NCI-H2107 (cell line): ENCODE results near the gene LCN12.

ENCODE experiments used
- DNase-seq: peaks from one replicate; lab custom pipeline; 2025; lab: John Stamatoyannopoulos, UW

LCN12 gene

DNA sequence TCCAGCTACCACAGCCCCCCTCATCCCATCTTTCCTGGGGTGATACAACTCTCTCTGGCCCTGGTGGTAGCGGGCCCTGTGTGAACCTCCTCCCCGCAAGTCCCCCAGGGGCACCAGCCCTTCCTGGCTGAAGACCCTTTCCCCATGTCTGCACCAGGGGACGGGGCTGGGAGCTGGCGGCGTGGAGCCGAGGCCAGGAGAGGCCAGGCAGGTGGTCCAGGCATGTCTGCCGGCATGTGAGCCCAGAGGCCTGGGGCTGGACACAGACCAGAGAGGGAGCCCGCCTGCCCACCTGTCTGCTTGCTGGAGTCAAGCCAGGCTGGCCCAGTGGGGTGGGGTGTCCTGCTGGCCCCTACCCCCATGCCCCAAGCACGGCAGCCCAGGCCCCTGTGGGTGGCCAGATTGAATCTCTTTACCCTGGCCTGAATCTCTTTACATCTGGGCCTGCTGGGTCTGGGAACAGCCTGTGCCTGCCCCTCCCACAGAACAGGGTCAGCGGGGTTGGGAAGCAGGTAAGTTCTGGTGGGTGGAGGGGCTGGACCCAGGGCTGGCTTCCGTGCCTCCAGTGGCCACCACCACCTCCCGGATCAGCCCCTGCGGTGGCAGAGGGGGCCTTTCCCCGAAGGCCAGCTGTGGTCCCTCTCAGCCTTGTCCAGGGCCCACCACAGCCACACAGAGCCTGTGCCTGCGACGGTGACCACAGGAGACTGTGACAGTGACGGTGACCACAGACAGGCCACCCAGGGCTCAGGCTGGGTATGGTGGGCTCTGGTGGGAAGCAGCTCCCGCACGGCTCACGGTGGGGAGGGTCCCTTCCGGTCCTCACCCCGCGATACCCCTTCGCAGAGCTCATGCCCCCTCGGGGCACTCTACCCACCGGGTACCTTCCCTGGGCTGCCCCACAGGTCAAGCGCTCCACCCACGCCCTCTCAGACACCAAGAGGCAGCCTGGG lies 7.1 kb downstream of the LCN12 start:
- no peak for DNase-seq

DNA sequence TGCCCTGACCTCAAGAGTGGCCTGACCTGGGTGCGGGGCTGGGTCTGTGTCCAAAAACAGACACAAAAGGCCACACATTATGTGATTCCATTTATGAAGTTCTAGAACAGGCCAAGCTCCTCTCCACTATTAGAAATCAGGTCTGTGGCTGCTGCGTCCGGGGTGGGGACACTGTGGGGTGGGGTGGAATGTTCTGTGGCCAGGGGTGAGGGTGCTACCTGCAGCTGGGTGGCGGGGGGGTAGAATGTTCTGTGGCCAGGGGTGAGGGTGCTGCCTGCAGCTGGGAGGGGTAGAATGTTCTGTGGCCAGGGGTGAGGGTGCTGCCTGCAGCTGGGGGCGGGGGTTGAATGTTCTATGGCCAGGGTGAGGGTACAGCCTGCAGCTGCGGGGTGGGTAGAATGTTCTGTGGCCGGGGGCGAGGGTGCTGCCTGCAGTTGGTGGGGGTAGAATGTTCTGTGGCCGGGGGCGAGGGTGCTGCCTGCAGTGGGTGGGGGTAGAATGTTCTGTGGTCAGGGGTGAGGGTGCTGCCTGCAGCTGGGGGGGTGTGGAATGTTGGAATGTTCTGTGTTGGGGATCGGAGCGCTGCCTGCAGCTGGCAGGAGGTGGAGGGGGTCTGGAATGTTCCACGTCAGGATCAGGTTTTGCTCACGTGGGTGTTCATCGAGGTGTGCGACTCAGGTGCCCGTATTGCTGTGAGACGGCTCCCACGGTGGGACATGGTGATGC lies 8.3 kb downstream of the LCN12 start:
- DNase-seq: no peak

DNA sequence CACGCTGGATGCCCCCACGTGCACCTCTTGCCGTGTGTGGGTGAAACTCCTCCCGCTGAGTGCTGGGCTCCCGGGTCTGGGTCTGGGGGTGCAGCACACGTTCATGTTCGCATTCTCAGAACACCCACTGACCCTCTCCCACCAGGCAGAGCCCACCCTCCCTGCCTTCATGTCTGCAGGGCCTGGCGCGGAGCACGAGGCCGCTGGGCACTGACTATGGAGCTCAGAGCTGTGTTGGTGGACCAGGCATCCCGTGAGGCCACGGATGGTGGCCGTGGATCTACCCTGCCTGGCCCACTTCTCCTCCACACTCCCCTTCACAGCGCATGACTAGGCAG lies 8.8 kb downstream of the LCN12 start:
- no peak for DNase-seq

DNA sequence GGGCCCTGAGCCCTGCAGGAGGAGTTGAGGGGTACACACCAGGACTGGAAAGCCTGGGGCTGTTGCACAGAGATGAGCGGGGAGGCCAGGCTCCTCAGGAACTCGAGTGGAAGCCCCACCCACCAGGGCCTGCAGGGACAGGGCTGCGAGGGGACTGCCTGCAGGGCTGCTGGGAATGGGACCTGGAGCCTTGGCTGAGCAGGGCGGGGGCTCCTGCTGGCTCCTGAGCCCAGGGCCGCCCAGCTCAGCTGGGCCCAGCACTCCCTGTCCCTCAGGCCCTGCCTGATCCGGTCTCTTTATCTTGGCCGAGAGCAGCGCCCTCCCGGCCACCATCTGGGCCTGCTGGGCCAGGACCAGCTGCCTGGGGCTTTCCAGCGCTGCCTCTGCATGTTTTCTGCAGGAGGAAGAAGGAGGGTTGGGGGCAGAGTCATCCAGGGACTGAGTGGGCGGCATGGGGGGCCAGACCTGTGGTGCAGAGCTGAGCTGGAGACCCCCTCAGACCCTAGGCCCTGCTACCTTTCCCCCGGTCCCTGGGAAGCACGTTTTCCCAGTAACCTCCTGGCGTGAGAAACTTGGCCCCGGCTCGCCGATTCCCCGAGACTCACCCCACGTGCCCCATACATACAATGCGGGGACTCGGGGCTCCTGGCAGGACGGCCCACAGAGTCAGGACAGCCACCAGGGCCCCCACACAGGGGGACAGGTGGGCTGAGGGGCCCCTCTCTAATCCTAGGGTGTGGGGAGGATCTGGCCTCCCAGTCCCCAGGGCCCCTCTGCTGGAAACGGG lies 9.4 kb downstream of the LCN12 start:
- no peak for DNase-seq

DNA sequence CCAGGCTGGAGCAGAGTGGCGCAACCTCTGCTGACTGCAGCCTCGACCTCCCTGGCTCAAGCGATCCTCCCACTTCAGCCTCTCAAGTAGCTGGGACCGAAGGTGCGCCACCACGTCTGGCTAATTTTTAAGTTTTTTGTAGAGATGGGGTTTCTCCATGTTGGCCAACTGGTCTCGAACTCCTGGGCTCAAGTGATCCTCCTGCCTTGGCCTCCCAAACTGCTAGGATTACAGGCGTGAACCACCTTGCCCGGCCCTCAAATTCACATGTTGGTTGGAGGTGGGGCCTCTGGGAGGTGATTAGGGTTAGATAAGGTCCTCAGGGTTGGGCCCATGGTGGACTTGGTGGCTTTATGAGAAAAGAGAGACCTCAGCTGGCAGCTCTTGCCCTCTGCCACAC lies 10.1 kb downstream of the LCN12 start:
- DNase-seq: no peak

DNA sequence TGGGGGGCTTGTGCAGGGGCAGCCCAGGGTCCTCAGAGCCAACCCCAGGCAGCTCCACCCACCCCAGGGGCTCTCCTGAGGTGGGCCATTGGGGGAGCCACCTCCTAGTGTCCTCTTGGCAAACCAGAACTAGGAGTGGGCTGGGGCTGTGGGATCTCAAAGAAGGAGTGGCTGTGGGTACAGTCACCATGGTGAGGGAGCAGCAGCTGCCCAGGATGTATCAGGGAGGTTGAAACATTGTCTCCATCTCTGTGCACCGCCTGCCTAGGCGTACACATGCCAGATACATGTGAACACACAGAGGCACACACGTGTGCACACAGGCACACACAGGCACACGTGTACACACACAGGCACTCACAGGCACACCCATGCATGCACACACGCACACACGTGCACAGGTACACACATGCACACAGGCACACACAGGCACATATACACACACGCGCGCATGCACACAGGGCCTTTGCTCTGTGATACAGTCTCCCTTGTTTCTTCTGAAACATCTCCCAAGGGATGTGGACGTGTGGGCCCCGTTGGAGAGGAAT lies 10.7 kb downstream of the LCN12 start:
- no peak for DNase-seq

DNA sequence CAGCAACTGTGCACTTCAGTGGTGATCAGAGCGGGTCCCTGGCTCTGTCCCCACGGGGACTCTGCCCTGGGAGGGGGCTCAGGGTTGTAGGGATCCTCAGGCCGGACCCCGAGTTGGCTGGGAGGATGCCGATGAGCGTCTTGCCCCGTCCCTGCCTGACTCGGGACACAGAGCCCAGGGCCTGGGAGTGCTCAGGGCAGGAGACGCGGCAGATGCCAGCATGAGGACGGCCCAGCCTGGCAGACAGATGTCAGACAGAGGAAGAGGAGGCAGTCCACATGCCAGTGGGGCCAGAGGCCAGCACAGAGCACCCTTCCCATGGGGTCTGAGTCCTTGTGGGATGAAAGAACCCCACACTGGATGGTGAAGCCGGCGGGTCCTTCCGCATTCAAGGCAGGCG lies 11.3 kb downstream of the LCN12 start:
- DNase-seq: no peak

DNA sequence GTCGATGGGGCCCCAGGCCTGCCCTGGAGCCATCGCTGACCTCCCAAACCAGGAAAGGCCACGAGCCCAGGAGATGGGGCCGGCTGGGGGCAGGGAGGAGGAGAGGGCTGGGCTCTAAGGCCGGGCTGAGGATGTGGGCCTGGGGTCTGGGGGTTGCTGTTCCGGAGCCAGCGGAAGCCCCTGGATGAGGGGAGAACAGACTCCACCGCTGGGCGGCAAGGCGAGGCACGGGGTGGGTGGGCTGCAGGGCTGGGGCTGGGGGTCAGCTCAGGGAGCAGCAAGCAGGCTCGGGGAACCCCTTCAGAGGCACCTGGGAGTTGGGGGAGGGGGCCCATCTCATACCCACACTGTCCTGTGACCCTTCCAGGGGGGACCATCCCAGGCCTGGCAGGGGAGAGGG lies 11.7 kb downstream of the LCN12 start:
- DNase-seq: no peak

DNA sequence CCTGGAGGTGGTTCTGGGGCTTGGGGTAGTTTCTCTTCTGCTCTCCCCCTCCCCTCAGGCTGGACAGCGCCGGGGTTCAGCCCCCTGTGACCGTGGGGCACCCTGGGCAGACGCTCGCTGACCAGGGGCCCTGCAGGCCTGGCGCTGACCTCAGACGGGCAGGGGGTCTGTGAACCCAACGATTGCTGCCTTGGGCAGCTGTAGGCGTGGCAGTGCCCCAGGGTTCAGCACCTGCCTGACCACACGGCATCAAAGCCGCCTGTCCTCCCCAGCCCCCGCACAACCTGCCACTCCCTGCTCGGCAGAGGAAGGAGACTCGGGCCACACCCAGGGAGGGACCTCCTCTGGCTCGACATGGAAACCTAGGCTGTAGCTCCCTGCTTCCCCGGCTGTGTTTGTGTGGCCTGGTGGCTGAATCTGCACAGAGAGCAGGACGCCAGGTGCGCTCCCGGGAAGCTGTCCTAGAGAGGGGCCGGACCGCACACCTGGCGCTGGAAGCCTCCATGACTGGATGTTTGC lies 12.2 kb downstream of the LCN12 start:
- no peak for DNase-seq

DNA sequence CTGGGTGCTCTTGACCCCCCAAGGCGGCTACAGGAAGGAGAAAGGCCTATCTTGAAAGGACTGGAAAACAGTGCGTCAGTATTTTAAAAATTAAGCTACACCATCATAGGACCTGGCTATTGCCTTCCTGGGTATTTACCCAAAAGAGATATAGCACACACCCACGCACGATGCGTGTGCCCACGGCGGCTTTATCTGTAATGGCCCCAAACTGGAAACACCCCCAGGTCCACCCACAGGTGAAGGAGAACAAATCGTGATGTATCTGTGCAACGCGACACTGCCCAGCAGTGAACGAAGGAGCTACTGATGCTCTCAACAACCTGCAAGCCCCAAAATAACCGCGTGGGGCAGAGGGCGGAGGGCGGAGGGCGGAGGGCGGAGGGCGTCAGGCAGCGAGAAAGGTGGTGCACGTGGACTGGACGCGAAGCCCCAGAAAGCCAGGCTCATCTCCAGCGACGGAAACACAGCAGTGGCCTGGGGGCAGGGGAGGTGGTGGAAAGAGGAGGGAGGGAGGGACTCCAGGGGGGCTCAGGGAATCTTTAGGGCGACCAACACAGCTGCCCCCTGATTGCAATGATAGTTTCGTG lies 12.9 kb downstream of the LCN12 start:
- DNase-seq: no peak

DNA sequence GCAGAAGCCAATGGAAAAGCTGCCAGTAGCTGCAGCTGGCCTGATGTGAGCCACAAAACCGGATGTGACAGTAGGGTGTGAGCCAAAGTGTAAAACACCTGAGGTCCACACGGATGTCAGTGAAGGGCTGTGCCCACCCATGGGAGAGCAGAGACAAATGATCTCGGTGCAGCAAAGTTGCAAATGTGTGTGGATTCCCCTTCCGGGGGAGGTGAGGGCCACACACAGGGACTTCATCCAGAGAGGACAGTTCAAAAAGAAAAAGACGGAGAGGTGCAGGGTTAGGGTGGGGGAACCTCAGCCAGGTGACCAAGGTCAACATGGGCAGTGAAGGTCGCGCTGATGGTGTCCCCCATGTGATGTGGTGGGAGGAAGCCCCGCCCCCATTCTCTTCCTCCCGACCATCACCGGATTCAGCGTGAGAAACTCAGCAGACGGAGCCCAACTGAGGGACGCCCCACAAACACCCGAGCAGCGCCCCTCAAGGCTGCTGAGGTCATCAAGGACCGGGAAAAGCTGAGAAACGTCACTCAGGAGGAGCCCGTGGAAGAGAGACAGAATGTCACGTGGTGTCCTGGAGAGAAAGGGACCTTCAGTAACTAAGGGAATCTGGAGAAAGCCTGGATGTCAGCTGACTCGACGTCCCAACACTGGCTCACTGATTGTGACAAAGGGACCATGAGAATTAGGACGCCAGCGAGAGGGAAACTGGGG lies 13.9 kb downstream of the LCN12 start:
- no peak for DNase-seq

DNA sequence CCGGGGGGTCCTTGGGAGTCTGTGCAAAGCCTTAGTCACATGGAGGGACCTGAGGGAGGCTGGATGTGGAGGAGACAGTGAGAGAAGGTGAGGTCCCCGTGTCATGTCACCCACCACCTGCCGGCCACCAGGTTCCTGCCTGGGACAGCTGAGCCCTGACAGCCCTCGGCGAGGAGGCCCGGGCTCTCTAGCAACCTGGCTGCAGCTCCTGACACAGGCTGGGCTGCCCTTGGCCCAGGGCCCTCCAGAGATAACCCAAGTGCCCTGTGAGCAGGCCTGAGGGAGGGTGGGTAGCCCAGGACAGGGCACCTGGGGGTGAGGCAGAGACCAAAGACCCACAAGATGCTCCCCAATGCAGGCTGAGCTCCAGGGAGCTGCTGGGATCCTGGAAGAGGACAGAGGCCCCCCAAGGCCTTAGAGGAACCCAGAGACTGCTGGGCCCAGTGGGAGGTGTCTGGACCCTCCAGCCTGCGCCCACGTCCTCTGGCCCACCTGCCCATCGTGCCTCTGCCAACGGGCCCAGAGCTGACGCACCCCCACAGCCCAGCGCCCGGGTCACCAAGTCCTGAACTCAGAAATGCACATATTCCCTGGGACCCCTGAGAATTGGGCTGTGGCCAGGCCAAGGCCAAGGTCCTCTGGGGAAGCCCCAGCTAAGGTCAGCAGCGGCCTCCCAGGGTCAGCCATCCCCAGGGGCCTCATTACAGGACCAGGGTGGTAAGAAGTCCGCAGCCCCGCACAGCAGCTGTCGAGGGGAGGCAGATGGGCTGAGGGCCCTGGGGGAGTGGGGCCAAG lies 16.5 kb downstream of the LCN12 start:
- no peak for DNase-seq

DNA sequence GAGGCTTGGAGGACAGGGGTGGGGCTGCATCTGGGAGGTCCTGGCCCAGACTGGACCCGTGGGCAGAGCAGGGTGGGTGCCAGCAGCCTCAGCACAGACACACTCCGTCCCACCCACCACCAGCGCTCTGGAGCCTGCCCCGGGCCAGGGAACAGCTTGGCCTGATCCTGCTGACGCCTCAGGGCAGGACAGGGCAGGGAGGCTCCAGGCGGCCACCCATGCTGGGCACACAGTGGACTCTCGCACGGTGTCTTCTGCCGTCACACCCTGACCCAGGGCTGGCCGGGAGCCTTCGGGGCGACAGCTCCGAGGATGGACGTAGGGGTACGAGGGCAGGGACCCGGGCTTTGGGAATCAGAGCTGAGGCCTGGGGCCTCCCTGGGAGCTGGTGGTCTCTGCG lies 17.1 kb downstream of the LCN12 start:
- no peak for DNase-seq

DNA sequence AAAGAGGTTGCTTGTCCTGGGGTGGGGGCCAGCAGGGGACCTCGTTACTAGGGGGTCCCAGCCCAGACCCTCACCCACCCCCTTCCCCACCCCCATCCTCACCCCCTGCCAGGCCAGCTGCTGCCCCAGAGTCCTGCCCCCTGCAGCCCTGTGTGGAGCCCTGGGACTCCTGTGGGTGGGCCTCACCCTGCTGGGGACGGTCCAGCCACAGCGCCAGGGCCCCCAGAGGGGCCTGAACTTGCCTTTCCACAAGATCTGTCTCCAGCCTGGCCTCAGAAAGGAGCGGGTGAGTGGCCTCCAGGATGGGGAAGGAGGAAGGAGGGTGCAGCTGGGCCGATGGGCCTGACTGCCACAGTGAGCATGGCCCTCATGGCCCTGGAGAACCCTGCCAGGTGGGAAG lies 17.7 kb downstream of the LCN12 start:
- DNase-seq: no peak

DNA sequence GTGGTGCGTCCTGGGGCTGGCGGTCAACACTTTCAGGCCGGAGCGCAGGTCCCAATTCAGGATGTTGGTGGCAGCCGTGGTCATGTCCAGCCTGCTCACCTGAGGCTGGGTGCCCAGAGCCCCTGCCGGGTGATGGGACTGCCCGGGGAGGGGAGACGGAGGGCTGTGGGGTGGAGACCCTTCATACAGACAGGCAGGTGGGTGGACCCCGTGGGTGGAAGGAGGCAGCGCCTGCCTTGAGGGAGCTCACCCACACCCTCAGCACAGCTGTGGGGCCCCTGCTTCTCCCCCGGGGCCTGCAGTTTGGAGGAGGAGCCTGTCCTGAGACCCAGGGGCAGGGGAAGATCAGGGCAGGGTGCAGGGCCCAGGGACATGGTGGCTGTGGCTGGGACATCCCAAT lies 18.3 kb downstream of the LCN12 start:
- DNase-seq: no peak

DNA sequence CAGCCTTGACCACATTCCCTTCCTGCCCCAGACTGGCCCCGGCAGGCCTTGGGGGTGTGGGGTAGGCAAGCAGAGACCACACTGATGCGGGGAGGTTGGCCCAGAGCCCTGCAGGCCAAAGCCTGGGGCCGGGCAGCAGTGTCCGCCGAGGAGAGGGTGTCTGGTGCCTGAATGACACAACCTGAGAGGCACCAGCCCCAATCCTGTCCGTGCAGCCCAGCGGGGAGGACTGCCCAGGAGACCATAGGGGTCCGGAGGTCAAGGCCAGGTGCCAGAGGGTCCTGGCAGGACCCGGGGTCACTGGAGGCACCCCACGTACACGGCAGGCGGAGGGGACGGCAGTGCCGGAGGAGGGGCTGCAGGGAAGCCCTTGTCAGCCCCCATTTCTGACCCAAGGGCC lies 19.7 kb downstream of the LCN12 start:
- no peak for DNase-seq

DNA sequence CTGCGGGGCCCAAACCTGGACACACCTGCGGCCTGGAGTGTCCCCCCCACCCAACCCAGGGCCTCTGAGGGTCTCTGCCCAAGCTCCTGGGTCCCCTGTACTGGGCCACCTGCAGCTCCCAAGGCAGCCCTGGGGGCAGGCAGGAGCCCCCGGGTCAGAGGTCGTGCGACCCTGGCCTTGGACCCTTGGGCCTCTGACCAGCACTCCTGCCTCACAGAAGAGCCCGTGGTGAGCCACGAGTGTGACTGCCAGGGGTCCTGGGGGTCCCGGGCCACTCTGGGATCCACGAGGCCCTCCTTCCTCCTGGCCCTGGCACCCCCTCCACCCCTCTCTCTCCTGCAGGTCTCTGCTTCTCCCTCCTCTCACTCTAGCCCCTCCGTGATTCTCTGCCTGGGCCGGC lies 20.3 kb downstream of the LCN12 start:
- DNase-seq: no peak

DNA sequence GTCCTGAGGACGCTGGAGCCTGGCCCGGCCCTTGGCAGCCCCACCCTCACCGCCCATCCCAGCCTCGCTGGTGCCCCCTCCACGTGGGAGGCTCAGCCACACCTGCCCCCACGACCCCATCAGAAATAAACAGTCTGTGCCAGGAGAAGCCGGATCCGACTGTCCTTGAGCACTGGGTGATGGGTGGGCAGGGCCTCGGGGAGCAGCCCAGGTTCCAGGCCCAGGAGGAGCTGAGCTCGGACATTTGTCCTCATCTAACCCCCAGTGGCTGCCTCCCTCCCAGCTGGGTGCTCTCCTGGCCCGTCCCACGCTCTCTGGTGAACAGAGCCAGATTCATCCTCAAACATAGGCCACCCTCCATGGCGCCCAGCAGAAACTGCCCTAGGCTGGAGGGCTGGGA lies 20.7 kb downstream of the LCN12 start:
- DNase-seq: no peak

DNA sequence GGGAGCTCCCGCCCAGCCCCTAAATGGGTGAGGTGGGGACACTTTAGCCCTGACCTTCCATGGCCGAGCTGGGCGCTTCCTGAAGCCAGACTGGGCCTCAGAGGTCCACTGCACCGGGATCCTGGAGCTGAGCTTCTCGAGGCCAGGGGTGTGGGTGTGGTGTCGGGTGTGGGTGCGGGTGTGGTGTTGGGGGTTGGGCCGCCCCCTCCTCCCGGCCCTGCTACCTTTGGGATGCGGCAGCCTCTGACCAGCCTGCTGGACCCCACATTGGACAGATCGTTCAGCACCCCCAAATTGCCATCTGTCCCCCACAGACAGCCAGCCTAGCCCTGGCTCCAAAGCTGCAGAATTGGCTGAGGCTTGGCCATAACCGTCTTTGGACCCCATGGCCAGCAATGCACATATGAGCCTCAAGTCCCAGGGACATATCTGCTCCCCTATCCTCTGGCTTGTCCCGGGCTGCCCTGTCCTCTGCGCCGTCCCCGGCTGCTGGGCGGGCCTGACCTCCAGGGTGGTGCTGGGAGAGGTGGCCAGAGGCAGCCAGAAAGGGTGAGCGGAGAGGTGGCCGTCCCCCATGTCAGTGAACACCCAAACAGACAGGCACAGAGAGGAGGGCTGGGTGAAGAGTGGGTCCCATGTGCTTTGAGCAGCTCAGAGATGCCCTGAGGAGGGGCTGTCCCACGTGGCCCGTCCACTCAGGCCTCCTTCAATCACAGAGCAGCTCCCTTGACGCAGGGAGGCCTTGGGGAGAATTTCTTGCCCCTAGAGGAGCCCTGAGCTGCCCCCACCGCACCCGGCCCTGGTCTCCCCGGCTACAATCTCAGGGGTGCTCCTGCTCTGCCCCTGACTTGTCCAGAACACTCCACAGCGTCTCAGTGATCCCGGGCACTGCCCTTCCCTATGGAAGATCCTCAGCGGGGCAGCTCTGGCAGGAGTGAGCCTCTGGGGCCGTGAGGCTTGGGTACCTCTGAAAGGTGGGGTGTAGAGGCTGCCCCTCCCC lies 21.8 kb downstream of the LCN12 start:
- DNase-seq: no peak
